HepG2 (cell line): ENCODE results near the gene DAPL1. TPM values are rescaled to one million over a fixed set of nuclear protein-coding genes. Genes with fewer than 3 reads are reported as not detected.

Source experiments
- ATAC-seq: fragments of 200-7000 bp; cut with Tn5 transposase; 3 replicates; pipeline ENCODE4 v1.9.1; 2020; ENCODE audit warnings: mild to moderate bottlenecking, moderate library complexity
- BruUV-seq: library from RNA; stranded (reverse); fragments of 400-500 nt; replicated peaks from 2 replicates; lab custom pipeline; 2021; lab: Mats Ljungman, UMichigan
- CTCF ChIA-PET: fragments of 300-600 bp; formaldehyde crosslinking; extraction: SDS; loops from one replicate; lab custom pipeline; 2021; ENCODE audit warnings: low total read pairs, inconsistent platforms, low intra/inter-chr PET ratio; lab: Yijun Ruan, JAX
- POLR2A ChIA-PET: fragments of 350-600 bp; sonication (Branson Sonifier 250); formaldehyde crosslinking; loops from one replicate; lab custom pipeline; 2020; ENCODE audit warnings: antibody characterized with exemption, inconsistent platforms; lab: Yijun Ruan, JAX
- DNase-seq: peaks from one replicate; pipeline ENCODE4 v3.0.0-alpha.2; 2015; ENCODE audit warnings: low spot score
- FAIRE-seq: peaks from 3 replicates; lab custom pipeline; 2011; peaks lifted over from hg19 to GRCh38; lab: Jason Lieb, UNC
- H2AFZ ChIP-seq: one replicate; pipeline ENCODE4 v1.6.1; 2011; ENCODE audit warnings: low read length, inconsistent platforms
- H3K27ac ChIP-seq: fragments of 300-600 bp; 3 replicates; pipeline ENCODE4 v1.8.0; 2011; ENCODE audit warnings: mixed run types, mild to moderate bottlenecking, mixed read lengths, low read length, inconsistent platforms; ENCODE audit not compliant: insufficient read depth; ENCODE audit errors: extremely low read length
- H3K27me3 ChIP-seq, 2 experiments: fragments of 200-600 bp in 1 of 2; 2 replicates in 1 of 2; 3 replicates in 1 of 2; pipeline versions ENCODE4 v1.6.0 to v1.8.0; 2011; ENCODE audit warnings: low read length in 2 of 2, mild to moderate bottlenecking in 2 of 2, moderate library complexity in 2 of 2, inconsistent platforms in 1 of 2; ENCODE audit not compliant: insufficient read depth in 2 of 2, control insufficient read depth in 1 of 2
- H3K36me3 ChIP-seq, 2 experiments: fragments of 200-600 bp in 1 of 2; replicated peaks in 1 of 2; 2 replicates in 1 of 2; 3 replicates in 1 of 2; pipeline versions ENCODE4 v1.5.1 to v1.8.0; 2011; ENCODE audit warnings: low read length in 2 of 2, inconsistent platforms in 1 of 2; ENCODE audit not compliant: insufficient read depth in 2 of 2, control insufficient read depth in 1 of 2
- H3K4me1 ChIP-seq: 2 replicates; pipeline ENCODE4 v1.5.1; 2012; ENCODE audit warnings: low read length, inconsistent platforms; ENCODE audit not compliant: insufficient read depth
- H3K4me2 ChIP-seq: 2 replicates; pipeline ENCODE4 v1.6.0; 2011; ENCODE audit warnings: low read depth, low read length, inconsistent platforms
- H3K4me3 ChIP-seq, 3 experiments: fragments of 200-600 bp in 1 of 3; sonication (generic), shearing (Covaris generic) in 1 of 3; replicated peaks in 1 of 3; 2 replicates each; pipeline ENCODE4 v1.5.1; 2011 to 2016; ENCODE audit warnings: low read length in 3 of 3, inconsistent platforms in 2 of 3, low read depth in 2 of 3, mild to moderate bottlenecking in 2 of 3, control low read depth in 1 of 3, mixed read lengths in 1 of 3; ENCODE audit not compliant: insufficient read depth in 1 of 3
- H3K79me2 ChIP-seq: one replicate; pipeline ENCODE4 v1.6.1; 2011; ENCODE audit warnings: low read length, inconsistent platforms; ENCODE audit not compliant: insufficient read depth
- H3K9ac ChIP-seq: 2 replicates; pipeline ENCODE4 v1.6.0; 2011; ENCODE audit warnings: mild to moderate bottlenecking, low read depth, low read length, inconsistent platforms; ENCODE audit not compliant: insufficient read depth
- H3K9me3 ChIP-seq: 2 replicates; pipeline ENCODE4 v1.5.1; 2012; ENCODE audit warnings: mild to moderate bottlenecking, low read length
- H4K20me1 ChIP-seq: 2 replicates; pipeline ENCODE4 v1.6.0; 2011; ENCODE audit warnings: inconsistent platforms, mild to moderate bottlenecking, low read length, moderate library complexity; ENCODE audit not compliant: insufficient read depth
- CENPT ChIP-seq: sonication (generic); formaldehyde crosslinking; IDR thresholded peaks from 2 replicates; pipeline ENCODE4 v1.8.0; 2022; ENCODE audit warnings: low read depth, mild to moderate bottlenecking, moderate library complexity, missing genetic modification reagents
- DMAP1 ChIP-seq: IDR thresholded peaks from 2 replicates; pipeline ENCODE4 v1.6.1; 2016
- GPN1 ChIP-seq: sonication (generic); formaldehyde crosslinking; IDR thresholded peaks from 2 replicates; pipeline ENCODE4 v1.5.1; 2020; ENCODE audit warnings: missing genetic modification reagents, borderline replicate concordance
- SRY ChIP-seq: sonication (generic); formaldehyde crosslinking; IDR thresholded peaks from 2 replicates; pipeline ENCODE4 v1.8.0; 2022; ENCODE audit warnings: mild to moderate bottlenecking, missing genetic modification reagents
- TEAD2 ChIP-seq: sonication (generic); formaldehyde crosslinking; IDR thresholded peaks from 2 replicates; pipeline ENCODE4 v1.9.0; 2021; ENCODE audit warnings: missing genetic modification reagents
- ZFP37 ChIP-seq: sonication (generic); formaldehyde crosslinking; IDR thresholded peaks from 2 replicates; pipeline ENCODE4 v1.4.0; 2020; ENCODE audit warnings: missing genetic modification reagents, borderline replicate concordance
- WGBS: methylation state at CpG from one replicate; pipeline ENCODE4 v1.1.6; 2017; ENCODE audit warnings: low lambda C conversion rate; 5-methylcytosine and 5-hydroxymethylcytosine counted together
- in situ Hi-C: cut with HindIII; loops from 2 replicates; pipeline ENCODE4 v1.10.0; 2017; ENCODE audit warnings: low pct_unique_long_range_greater_than_20kb; ENCODE audit not compliant: extremely low pct_ligation_motif_present
- intact Hi-C: fragments of 100-400 bp; cut with micrococcal nuclease; formaldehyde crosslinking; loops from one replicate; pipeline ENCODE4 v1.10.0; 2022; ENCODE audit not compliant: unreplicated experiment
- polyA plus RNA-seq, 8 experiments: library from polyadenylated mRNA; depleted of rRNA in 3 of 8; stranded (reverse) in 7 of 8; unstranded in 1 of 8; fragments of >200 nt; fragmentation: Illumina TruSeq in 4 of 8; extraction: Trizol in 4 of 8; gene quantifications; 2 replicates each; pipeline versions ENCODE4 v1.2.1 to v1.2.3, GENCODE V29; 2011 to 2016; ENCODE audit warnings: low read depth in 4 of 8, missing spikeins in 1 of 8, mixed read lengths in 1 of 8; ENCODE audit not compliant: insufficient read depth in 1 of 8
- total RNA-seq, 5 experiments: library from RNA; depleted of rRNA; stranded (reverse); fragments of >200 nt; fragmentation: Illumina TruSeq; extraction: Trizol; gene quantifications; 2 replicates each; pipeline ENCODE4 v1.2.3, GENCODE V29; 2016; ENCODE audit warnings: low read depth in 1 of 5
- TF ChIP-seq, protein P1 (sequence below): sonication (generic); formaldehyde crosslinking; conservative IDR thresholded peaks from 2 replicates; pipeline ENCODE4 v1.8.1; 2023; ENCODE audit warnings: missing genetic modification reagents
- TF ChIP-seq, protein P2 (sequence below): sonication (generic); formaldehyde crosslinking; IDR thresholded peaks from 2 replicates; pipeline ENCODE4 v1.4.0; 2020; ENCODE audit warnings: missing genetic modification reagents
- TF ChIP-seq, protein P3 (sequence below): sonication (generic); formaldehyde crosslinking; IDR thresholded peaks from 2 replicates; pipeline ENCODE4 v1.4.0; 2020; ENCODE audit warnings: missing genetic modification reagents
- TF ChIP-seq, protein P4 (sequence below): sonication (generic); formaldehyde crosslinking; IDR thresholded peaks from 2 replicates; pipeline ENCODE4 v1.4.0; 2020; ENCODE audit warnings: missing genetic modification reagents

The DAPL1 gene
- total and polyA plus RNA-seq, 2 of the 13 experiments (the other 11 are each of a cell fraction or from before 2014, with no cell fraction given): not detected

DNA sequence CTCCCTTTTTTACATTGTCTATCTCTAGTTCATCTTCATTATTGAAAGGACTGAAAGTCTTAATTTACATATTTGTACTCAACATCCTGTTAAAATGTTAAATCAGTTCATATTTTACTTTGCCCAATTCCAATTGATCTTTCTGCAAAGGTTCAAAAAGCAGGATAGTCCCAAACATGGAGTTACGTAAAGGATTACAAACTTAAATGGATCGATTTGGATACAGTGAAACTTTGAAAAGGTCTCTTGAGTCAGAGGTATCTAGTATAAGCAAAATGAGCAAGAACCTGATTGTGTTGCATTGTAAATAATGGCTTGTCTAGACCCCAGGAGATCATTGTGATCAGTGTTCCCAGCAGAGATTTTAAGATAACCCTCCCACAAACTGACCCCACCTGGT is 4.1 kb downstream of the DAPL1 start (continued):
- TF ChIP-seq, protein P1, sequence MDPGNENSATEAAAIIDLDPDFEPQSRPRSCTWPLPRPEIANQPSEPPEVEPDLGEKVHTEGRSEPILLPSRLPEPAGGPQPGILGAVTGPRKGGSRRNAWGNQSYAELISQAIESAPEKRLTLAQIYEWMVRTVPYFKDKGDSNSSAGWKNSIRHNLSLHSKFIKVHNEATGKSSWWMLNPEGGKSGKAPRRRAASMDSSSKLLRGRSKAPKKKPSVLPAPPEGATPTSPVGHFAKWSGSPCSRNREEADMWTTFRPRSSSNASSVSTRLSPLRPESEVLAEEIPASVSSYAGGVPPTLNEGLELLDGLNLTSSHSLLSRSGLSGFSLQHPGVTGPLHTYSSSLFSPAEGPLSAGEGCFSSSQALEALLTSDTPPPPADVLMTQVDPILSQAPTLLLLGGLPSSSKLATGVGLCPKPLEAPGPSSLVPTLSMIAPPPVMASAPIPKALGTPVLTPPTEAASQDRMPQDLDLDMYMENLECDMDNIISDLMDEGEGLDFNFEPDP: no peak
- TF ChIP-seq CENPT (CRISPR knock-in tag): no peak
- no peak for TF ChIP-seq TEAD2 (CRISPR knock-in tag)
- TF ChIP-seq, protein P2, sequence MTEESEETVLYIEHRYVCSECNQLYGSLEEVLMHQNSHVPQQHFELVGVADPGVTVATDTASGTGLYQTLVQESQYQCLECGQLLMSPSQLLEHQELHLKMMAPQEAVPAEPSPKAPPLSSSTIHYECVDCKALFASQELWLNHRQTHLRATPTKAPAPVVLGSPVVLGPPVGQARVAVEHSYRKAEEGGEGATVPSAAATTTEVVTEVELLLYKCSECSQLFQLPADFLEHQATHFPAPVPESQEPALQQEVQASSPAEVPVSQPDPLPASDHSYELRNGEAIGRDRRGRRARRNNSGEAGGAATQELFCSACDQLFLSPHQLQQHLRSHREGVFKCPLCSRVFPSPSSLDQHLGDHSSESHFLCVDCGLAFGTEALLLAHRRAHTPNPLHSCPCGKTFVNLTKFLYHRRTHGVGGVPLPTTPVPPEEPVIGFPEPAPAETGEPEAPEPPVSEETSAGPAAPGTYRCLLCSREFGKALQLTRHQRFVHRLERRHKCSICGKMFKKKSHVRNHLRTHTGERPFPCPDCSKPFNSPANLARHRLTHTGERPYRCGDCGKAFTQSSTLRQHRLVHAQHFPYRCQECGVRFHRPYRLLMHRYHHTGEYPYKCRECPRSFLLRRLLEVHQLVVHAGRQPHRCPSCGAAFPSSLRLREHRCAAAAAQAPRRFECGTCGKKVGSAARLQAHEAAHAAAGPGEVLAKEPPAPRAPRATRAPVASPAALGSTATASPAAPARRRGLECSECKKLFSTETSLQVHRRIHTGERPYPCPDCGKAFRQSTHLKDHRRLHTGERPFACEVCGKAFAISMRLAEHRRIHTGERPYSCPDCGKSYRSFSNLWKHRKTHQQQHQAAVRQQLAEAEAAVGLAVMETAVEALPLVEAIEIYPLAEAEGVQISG (CRISPR knock-in tag): no peak
- TF ChIP-seq, protein P3, sequence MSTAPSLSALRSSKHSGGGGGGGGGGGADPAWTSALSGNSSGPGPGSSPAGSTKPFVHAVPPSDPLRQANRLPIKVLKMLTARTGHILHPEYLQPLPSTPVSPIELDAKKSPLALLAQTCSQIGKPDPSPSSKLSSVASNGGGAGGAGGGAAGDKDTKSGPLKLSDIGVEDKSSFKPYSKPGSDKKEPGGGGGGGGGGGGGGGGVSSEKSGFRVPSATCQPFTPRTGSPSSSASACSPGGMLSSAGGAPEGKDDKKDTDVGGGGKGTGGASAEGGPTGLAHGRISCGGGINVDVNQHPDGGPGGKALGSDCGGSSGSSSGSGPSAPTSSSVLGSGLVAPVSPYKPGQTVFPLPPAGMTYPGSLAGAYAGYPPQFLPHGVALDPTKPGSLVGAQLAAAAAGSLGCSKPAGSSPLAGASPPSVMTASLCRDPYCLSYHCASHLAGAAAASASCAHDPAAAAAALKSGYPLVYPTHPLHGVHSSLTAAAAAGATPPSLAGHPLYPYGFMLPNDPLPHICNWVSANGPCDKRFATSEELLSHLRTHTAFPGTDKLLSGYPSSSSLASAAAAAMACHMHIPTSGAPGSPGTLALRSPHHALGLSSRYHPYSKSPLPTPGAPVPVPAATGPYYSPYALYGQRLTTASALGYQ (CRISPR knock-in tag): no peak
- TF ChIP-seq GPN1 (CRISPR knock-in tag): no peak
- TF ChIP-seq, all 625 proteins: peak for 0

DNA sequence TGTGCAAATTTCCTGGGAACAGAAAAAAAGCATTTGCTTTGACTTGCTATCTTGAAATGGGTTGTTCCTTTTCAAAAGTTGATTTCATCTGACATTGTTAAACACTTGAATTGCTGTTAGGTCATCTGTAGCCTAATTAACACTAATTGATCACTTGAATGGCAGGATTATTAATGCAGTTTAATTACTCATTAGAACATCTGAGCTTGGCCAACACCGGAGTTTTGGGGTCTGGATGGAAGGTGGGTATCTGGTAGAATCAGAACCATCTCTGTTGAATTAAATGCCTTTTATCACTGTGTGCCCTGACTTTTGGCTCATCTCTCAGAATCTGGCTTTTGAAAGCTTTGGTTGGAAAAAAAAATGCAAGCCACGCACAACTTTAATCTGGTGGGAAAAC is 8.4 kb downstream of the DAPL1 start:
- Histone ChIP-seq H3K9me3 (no peaks in the 10 kb centered on the region), H3K36me3 (no peaks in the 10 kb centered on the region), H3K27ac (no peak overlapping the region), H2AFZ (no peak overlapping the region), H3K4me3 (no peak overlapping the region), H3K4me1 (no peaks in the 10 kb centered on the region), H3K27me3 (peaks cover 0 to 8% of the 10 kb centered on the region in 2 experiments; a peak in 3 of 5 replicates), H4K20me1 (no peaks in the 10 kb centered on the region), H3K4me2 (no peak overlapping the region), H3K79me2 (no peaks in the 10 kb centered on the region), H3K9ac (no peak overlapping the region)
- WGBS: 27% methylated on average over 2 of the region's 2 CpGs
- no peak for FAIRE-seq
- intact Hi-C loops: no loop called here
- no TSS peak for BruUV-seq
- ChIA-PET CTCF (no interaction called here), POLR2A (no interaction called here)
- in situ Hi-C loops: no loop called here
- ATAC-seq: no peak
- DNase-seq: no peak
- no peak for TF ChIP-seq ZFP37 (CRISPR knock-in tag)
- TF ChIP-seq DMAP1 (CRISPR knock-in tag): no peak
- TF ChIP-seq, protein P4, sequence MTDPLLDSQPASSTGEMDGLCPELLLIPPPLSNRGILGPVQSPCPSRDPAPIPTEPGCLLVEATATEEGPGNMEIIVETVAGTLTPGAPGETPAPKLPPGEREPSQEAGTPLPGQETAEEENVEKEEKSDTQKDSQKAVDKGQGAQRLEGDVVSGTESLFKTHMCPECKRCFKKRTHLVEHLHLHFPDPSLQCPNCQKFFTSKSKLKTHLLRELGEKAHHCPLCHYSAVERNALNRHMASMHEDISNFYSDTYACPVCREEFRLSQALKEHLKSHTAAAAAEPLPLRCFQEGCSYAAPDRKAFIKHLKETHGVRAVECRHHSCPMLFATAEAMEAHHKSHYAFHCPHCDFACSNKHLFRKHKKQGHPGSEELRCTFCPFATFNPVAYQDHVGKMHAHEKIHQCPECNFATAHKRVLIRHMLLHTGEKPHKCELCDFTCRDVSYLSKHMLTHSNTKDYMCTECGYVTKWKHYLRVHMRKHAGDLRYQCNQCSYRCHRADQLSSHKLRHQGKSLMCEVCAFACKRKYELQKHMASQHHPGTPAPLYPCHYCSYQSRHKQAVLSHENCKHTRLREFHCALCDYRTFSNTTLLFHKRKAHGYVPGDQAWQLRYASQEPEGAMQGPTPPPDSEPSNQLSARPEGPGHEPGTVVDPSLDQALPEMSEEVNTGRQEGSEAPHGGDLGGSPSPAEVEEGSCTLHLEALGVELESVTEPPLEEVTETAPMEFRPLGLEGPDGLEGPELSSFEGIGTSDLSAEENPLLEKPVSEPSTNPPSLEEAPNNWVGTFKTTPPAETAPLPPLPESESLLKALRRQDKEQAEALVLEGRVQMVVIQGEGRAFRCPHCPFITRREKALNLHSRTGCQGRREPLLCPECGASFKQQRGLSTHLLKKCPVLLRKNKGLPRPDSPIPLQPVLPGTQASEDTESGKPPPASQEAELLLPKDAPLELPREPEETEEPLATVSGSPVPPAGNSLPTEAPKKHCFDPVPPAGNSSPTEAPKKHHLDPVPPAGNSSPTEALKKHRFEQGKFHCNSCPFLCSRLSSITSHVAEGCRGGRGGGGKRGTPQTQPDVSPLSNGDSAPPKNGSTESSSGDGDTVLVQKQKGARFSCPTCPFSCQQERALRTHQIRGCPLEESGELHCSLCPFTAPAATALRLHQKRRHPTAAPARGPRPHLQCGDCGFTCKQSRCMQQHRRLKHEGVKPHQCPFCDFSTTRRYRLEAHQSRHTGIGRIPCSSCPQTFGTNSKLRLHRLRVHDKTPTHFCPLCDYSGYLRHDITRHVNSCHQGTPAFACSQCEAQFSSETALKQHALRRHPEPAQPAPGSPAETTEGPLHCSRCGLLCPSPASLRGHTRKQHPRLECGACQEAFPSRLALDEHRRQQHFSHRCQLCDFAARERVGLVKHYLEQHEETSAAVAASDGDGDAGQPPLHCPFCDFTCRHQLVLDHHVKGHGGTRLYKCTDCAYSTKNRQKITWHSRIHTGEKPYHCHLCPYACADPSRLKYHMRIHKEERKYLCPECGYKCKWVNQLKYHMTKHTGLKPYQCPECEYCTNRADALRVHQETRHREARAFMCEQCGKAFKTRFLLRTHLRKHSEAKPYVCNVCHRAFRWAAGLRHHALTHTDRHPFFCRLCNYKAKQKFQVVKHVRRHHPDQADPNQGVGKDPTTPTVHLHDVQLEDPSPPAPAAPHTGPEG: no peak
- no peak for TF ChIP-seq SRY (CRISPR knock-in tag)
